Measurements from ENCODE around the gene GPR119. TPM values are rescaled to one million over a fixed set of nuclear protein-coding genes. Genes with fewer than 3 reads are reported as not detected.
"Not testable (repeated sequence)": the region's sequence is repeated elsewhere in the genome, so short reads cannot be mapped to it uniquely, and the experiment has no call there.

GPR119 gene
- polyA plus RNA-seq, 1 donor: 0.61 TPM

DNA sequence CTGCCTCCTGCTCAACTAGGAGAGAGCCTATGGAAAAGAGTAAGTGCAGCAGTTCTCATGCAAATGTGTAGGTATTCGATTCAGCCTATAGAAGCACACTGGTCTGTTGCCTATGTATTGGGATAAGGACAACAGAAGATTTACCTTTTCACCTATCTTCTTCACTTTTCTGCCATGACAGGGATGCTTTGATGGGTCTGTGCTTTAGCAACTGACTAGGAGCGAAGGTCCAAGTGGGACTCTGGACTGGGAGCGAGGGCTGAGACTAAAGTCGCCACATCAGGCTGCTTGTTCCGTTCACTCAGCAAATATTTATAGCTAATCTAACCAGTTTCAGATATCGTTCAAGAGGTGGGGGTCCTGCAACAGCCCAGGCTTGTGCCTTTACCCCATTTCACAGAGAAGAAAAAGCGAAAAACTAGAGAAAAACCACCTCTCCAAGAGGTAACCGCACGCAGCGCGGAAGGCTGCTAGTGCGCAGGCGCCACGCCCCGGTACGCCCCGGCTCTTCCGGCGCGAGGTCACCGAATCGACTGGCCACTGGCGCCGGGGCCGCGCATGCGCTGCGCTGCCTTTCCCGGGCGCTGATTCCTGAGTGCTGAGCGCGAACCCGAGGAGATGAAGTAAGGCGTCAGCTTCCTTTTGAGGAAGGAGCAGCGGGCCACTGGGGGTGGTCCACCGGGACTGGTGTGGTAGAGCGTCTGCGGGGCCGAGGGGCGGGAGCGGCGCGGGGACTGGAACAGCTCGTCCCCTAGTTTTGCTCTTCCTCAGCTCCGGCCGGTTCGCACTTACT lies 16.1 kb upstream of the GPR119 start, which contains the start of gene RBMX2:
RBMX2 (plus strand) TSS at position 573 of the 793 bp plus-strand sequence; CDS start at position 619, 46 bp downstream.
- peak; percentile 77 to 78 for DNase-seq
- Histone ChIP-seq H3K27me3 (ENCODE audit: control insufficient read depth, insufficient read depth, low read length) (no peaks in the 10 kb centered on the region), H3K27ac (ENCODE audit: low read length) (peak within 1 kb of the TSS; percentile 68), H3K4me3 (ENCODE audit: low read length) (peak within 1 kb of the TSS; percentile 81), H3K36me3 (ENCODE audit: control insufficient read depth, insufficient read depth, low read length) (peaks cover 6% of the 10 kb centered on the region), H3K9me3 (ENCODE audit: control insufficient read depth, low read depth, low read length) (no peaks in the 10 kb centered on the region), H3K4me1 (ENCODE audit: control insufficient read depth, insufficient read depth, low read length) (no peaks in the 10 kb centered on the region)
- WGBS (ENCODE audit: insufficient coverage, low lambda C conversion rate): no CpG with 5 or more reads among the region's 47 CpGs

DNA sequence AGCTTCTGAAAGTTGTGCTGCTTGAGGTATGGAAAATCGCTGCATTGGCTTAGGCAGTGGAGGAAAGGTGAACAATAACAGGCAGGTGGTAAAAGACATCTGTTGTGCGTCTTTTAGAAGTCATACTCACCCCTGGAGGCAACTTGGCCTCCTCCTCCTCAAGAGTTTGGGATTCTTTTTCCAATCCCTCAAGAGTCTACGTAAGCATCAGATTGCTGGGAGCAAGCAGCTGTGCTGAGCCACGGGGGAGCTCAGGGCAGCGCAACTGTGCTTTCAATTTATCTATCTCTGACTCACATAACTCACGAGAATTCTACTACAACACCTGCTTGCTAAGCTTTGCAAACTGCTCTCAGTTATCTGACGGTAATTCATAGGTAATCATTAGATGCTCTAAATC lies 9.9 kb upstream of the GPR119 start:
- Histone ChIP-seq H3K4me3 (ENCODE audit: low read length) (no peak overlapping the region), H3K27me3 (ENCODE audit: control insufficient read depth, insufficient read depth, low read length) (no peaks in the 10 kb centered on the region), H3K36me3 (ENCODE audit: control insufficient read depth, insufficient read depth, low read length) (no peaks in the 10 kb centered on the region), H3K4me1 (ENCODE audit: control insufficient read depth, insufficient read depth, low read length) (no peaks in the 10 kb centered on the region), H3K9me3 (ENCODE audit: control insufficient read depth, low read depth, low read length) (no peaks in the 10 kb centered on the region), H3K27ac (ENCODE audit: low read length) (no peak overlapping the region)
- WGBS (ENCODE audit: insufficient coverage, low lambda C conversion rate): no CpG with 5 or more reads among the region's 7 CpGs
- no peak for DNase-seq

DNA sequence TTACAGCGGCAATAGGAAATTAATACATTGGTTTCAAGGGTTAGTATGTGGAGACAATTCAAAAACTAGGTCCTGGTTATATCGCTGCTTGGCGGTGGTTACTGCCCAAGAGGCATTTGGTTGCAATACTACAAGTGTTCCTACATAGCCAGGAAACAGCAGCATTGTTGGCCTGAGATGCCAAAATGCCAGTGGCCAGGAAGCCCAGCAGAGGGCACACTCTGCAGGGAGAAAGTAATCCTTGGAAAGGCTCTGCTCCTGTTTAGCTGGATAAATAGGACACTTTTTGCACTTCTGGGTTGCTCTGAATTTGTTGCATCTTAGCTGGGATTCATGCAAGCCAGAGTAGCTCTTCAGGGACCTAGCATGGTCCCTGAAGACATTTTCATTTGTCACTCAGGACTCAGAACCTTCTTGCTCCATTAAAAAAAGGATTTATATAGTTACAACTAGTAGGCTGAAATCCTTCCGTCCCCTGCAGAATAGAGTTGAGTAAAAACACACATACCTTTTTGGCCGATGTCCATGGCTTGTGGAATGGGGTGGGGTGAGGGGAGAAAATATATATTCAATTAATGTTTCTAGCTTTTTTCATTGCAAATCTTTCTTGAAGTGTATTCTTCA lies 8.1 kb upstream of the GPR119 start:
- H3K36me3 ChIP-seq (ENCODE audit: control insufficient read depth, insufficient read depth, low read length): no peaks in the 10 kb centered on the region
- H3K4me3 ChIP-seq (ENCODE audit: low read length): no peak overlapping the region
- DNase-seq: no peak
- H3K27me3 ChIP-seq (ENCODE audit: control insufficient read depth, insufficient read depth, low read length): no peaks in the 10 kb centered on the region
- H3K4me1 ChIP-seq (ENCODE audit: control insufficient read depth, insufficient read depth, low read length): no peaks in the 10 kb centered on the region
- no CpG with 5 or more reads among the region's 5 CpGs for WGBS (ENCODE audit: insufficient coverage, low lambda C conversion rate)
- no peaks in the 10 kb centered on the region for H3K9me3 ChIP-seq (ENCODE audit: control insufficient read depth, low read depth, low read length)
- H3K27ac ChIP-seq (ENCODE audit: low read length): no peak overlapping the region

DNA sequence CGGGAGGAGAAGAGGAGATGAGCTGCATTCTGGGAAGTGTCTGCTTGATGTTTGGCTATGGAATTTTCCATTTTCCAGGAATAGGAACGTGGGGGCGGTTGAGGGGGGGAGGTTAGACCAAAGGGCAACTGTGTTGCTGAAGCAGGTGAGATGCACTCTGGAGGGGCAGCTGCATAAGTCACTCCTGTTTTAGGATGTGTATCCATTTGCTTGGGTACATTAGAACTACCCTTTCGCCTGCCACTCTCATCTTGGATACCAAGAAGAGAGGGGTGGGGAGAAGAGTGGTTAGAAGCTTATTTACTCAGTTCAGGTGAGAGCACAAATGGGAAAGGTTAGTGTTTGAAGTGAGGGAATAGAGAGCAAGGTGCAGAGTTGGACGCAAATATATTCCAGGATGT lies 934 bp upstream of the GPR119 start:
- H3K27ac ChIP-seq (ENCODE audit: low read length): no peak overlapping the region
- no CpG with 5 or more reads among the region's 5 CpGs for WGBS (ENCODE audit: insufficient coverage, low lambda C conversion rate)
- no peak for DNase-seq

DNA sequence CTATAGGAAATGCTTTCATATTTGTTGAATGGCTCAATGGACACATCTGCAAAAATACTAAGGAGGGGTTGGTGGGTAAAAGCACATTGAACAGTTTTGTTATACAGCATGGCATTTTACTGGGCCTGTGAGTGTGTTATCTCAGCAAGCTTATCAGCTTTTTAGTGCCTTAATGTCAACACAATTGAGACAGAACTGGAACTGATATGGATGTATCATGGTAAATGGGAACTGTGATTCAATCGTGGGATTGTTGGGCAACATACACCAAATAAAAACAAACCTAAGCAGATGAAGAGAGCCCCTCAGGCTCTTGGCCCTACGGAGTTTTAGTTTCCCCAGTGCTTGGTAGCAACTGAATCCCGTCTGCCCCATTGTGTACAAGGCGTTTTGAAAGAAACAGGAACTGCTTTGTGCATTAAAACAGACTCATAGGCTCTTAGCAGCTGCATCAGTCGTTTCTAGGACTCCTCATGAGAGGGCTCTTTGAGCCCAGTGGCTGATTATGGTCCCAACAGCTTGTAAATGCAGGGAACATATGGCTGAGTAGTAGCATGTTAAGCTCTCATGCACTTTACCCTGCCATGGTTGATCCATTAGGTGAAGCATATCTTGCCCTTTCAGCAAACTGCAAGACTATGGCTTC lies 7.3 kb downstream of the GPR119 start:
- peak; percentile 16 to 55 for DNase-seq
- no peak overlapping the region for H3K27ac ChIP-seq (ENCODE audit: low read length)
- no peaks in the 10 kb centered on the region for H3K4me1 ChIP-seq (ENCODE audit: control insufficient read depth, insufficient read depth, low read length)
- WGBS (ENCODE audit: insufficient coverage, low lambda C conversion rate): no CpG with 5 or more reads among the region's 5 CpGs
- no peaks in the 10 kb centered on the region for H3K9me3 ChIP-seq (ENCODE audit: control insufficient read depth, low read depth, low read length)
- H3K36me3 ChIP-seq (ENCODE audit: control insufficient read depth, insufficient read depth, low read length): peaks cover 2% of the 10 kb centered on the region
- no peaks in the 10 kb centered on the region for H3K27me3 ChIP-seq (ENCODE audit: control insufficient read depth, insufficient read depth, low read length)
- H3K4me3 ChIP-seq (ENCODE audit: low read length): no peak overlapping the region

More for the DNA sequence above, 934 bp upstream of the GPR119 start:
- H3K4me1 ChIP-seq (ENCODE audit: control insufficient read depth, insufficient read depth, low read length): no peaks in the 10 kb centered on the region
- H3K36me3 ChIP-seq (ENCODE audit: control insufficient read depth, insufficient read depth, low read length): no peaks in the 10 kb centered on the region
- no peak overlapping the region for H3K4me3 ChIP-seq (ENCODE audit: low read length)
- H3K27me3 ChIP-seq (ENCODE audit: control insufficient read depth, insufficient read depth, low read length): no peaks in the 10 kb centered on the region
- no peaks in the 10 kb centered on the region for H3K9me3 ChIP-seq (ENCODE audit: control insufficient read depth, low read depth, low read length)

DNA sequence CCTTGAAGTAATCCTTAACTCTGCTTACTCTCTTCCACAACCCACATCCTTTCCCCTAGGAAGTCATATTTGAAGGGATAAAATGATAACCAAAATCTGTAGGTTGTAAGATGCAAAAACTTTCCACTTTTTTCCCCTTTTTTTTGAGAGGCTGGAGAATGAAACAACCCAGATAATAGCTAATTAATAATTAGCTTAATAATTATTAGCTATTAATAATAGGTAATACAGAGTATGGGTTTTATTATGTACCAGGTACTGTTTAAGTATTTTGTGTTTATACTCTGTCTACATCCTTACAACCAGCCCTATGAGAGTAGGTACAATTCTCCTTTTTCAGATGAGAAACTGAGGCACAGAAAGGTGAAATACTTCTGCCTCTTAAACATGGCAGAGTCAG lies 9.4 kb downstream of the GPR119 start:
- Histone ChIP-seq H3K27me3 (ENCODE audit: control insufficient read depth, insufficient read depth, low read length) (no peaks in the 10 kb centered on the region), H3K36me3 (ENCODE audit: control insufficient read depth, insufficient read depth, low read length) (peaks cover 2% of the 10 kb centered on the region), H3K27ac (ENCODE audit: low read length) (no peak overlapping the region), H3K9me3 (ENCODE audit: control insufficient read depth, low read depth, low read length) (no peaks in the 10 kb centered on the region), H3K4me1 (ENCODE audit: control insufficient read depth, insufficient read depth, low read length) (no peaks in the 10 kb centered on the region), H3K4me3 (ENCODE audit: low read length) (no peak overlapping the region)
- no peak for DNase-seq

DNA sequence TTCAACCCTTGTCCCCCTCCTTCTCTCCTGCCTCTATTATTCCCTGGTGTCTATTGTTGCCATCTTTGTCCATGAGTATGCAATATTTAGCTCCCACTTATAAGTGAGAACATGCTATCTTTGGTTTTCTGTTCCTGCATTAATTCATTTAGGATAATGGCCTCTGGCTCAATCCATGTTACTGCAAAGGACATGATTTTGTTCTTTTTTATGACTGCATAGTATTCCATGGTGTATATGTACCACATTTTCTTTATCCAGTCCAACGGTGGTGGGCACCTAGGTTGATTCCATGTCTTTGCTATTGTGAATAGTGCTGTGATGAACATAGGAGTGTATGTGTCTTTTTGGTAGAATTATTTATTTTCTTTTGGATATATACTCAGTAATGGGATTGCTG lies 33.4 kb downstream of the GPR119 start:
- H3K27me3 ChIP-seq (ENCODE audit: control insufficient read depth, insufficient read depth, low read length); H3K9me3 ChIP-seq (ENCODE audit: control insufficient read depth, low read depth, low read length); DNase-seq; H3K4me1 ChIP-seq (ENCODE audit: control insufficient read depth, insufficient read depth, low read length); H3K27ac ChIP-seq (ENCODE audit: low read length); H3K36me3 ChIP-seq (ENCODE audit: control insufficient read depth, insufficient read depth, low read length); H3K4me3 ChIP-seq (ENCODE audit: low read length): not testable (repeated sequence)
- no CpG with 5 or more reads among the region's 1 CpG for WGBS (ENCODE audit: insufficient coverage, low lambda C conversion rate)

DNA sequence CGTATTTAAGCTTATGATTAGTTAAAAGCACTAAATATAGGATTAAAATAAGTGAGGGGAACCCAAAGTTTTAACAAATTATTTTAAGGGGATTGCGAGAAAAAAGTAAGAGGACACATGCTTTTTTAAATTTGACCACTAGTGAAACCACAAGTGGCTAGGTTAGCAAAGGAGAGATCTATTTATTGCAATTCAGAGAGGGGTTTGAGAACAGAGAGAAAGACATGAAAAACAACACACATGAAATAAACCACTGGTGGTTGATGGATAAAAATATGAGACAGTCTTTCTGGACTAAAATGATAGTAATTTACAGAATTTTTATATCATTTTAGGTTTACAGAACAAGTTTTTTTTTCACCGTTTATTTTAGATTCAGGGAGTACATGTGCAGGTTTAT lies 33.9 kb downstream of the GPR119 start:
- Histone ChIP-seq H3K9me3 (ENCODE audit: control insufficient read depth, low read depth, low read length) (no peaks in the 10 kb centered on the region), H3K4me3 (ENCODE audit: low read length) (no peak overlapping the region), H3K27me3 (ENCODE audit: control insufficient read depth, insufficient read depth, low read length) (no peaks in the 10 kb centered on the region), H3K36me3 (ENCODE audit: control insufficient read depth, insufficient read depth, low read length) (peaks cover 2% of the 10 kb centered on the region), H3K4me1 (ENCODE audit: control insufficient read depth, insufficient read depth, low read length) (no peaks in the 10 kb centered on the region), H3K27ac (ENCODE audit: low read length) (no peak overlapping the region)
- 100% methylated on average over 1 of the region's 3 CpGs for WGBS (ENCODE audit: insufficient coverage, low lambda C conversion rate)
- no peak for DNase-seq

DNA sequence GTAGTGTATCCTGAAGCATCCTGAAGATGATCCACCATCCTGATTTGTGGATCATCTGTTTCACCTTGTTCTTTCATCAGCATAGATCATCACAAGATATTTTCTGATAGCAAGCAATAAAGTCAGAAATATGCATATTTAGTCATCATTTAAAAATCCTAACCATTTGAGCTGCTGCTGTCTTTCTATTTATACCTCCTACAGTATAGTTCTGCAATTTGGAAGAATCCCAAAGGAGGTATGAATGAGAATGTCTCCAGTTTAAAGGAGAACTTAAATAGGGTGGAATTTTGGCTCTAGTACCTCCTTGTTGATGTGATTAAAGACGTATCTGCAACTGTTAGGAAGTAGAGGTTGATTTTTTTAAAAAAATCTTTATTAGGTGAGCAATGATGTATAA lies 38.2 kb downstream of the GPR119 start:
- peaks cover 2% of the 10 kb centered on the region for H3K36me3 ChIP-seq (ENCODE audit: control insufficient read depth, insufficient read depth, low read length)
- no peaks in the 10 kb centered on the region for H3K27me3 ChIP-seq (ENCODE audit: control insufficient read depth, insufficient read depth, low read length)
- H3K4me3 ChIP-seq (ENCODE audit: low read length): no peak overlapping the region
- no peak overlapping the region for H3K27ac ChIP-seq (ENCODE audit: low read length)
- DNase-seq: no peak
- no peaks in the 10 kb centered on the region for H3K9me3 ChIP-seq (ENCODE audit: control insufficient read depth, low read depth, low read length)
- no peaks in the 10 kb centered on the region for H3K4me1 ChIP-seq (ENCODE audit: control insufficient read depth, insufficient read depth, low read length)
- WGBS (ENCODE audit: insufficient coverage, low lambda C conversion rate): no CpG with 5 or more reads among the region's 1 CpG

DNA sequence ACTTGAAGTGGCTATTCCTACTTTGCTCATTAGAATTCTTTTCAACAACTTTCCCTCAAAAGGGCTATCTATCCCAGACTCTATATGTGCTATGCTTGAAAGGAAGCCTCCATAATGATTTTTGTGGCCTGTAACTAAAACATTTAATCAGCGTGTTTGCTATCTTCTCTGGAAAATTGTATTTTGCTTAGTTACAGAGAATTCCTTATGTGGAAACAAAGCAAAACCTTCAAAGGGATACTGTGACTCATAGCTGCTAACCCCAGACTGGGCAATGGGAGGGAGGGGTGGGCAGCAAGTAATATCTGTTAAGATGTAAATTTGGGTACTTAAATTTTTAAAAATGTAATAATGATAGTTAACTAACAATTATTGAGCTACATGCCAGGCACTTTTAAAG lies 42.1 kb downstream of the GPR119 start:
- Histone ChIP-seq H3K9me3 (ENCODE audit: control insufficient read depth, low read depth, low read length) (no peaks in the 10 kb centered on the region), H3K4me3 (ENCODE audit: low read length) (no peak overlapping the region), H3K27ac (ENCODE audit: low read length) (no peak overlapping the region), H3K36me3 (ENCODE audit: control insufficient read depth, insufficient read depth, low read length) (no peaks in the 10 kb centered on the region), H3K4me1 (ENCODE audit: control insufficient read depth, insufficient read depth, low read length) (no peaks in the 10 kb centered on the region), H3K27me3 (ENCODE audit: control insufficient read depth, insufficient read depth, low read length) (no peaks in the 10 kb centered on the region)
- no CpG with 5 or more reads among the region's 1 CpG for WGBS (ENCODE audit: insufficient coverage, low lambda C conversion rate)
- no peak for DNase-seq

Data from large intestine (tissue), 3 donors.